NK-92 treated with Interleukin-12 subunit alpha and Interleukin-12 subunit beta, amount 100 ng/mL, for 24 hours (cell line): ENCODE results near the gene SNTG2.
"Not testable (repeated sequence)": the region's sequence is repeated elsewhere in the genome, so short reads cannot be mapped to it uniquely, and the experiment has no call there.

Experiments
- DNase-seq: peaks from one replicate; lab custom pipeline; 2025; lab: John Stamatoyannopoulos, UW

SNTG2 gene

DNA sequence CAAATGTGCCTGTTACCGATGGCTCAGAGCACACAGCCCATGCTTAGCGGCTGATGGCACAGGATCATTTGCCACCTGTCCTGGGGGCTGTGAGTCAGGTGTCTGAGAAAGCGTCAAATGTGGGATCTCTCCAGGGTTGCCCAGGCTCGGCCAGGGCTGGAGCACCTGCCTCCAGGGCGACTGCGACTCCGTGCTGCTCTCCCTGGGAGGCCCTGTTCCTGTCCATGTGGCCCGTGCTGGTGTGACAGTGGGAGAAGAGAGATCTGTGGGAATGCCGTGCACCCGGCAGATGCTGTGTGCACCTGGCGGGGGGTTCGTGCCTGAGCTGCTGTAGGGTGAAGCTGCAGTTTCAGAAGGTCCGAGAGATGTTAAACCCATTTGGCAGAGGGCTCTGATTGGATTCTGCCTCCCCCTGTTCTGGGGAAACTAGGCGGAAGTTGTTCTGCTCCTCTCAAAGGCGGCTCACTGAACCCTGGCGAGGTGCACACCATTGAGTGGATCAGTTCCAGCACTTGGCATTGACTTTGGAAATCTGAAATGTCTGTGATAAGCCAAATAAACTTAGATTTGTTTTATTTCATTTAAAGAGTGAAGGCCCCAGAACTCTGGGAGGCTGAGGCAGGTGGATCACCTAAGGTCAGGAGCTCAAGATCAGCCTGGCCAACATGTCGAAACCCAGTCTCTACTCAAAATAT, 428.0 kb downstream of the SNTG2 start:
- DNase-seq = no peak

GRCh38 chr2:1381644-1382043, 431.0 kb downstream of the SNTG2 start:
- no peak for DNase-seq

DNA sequence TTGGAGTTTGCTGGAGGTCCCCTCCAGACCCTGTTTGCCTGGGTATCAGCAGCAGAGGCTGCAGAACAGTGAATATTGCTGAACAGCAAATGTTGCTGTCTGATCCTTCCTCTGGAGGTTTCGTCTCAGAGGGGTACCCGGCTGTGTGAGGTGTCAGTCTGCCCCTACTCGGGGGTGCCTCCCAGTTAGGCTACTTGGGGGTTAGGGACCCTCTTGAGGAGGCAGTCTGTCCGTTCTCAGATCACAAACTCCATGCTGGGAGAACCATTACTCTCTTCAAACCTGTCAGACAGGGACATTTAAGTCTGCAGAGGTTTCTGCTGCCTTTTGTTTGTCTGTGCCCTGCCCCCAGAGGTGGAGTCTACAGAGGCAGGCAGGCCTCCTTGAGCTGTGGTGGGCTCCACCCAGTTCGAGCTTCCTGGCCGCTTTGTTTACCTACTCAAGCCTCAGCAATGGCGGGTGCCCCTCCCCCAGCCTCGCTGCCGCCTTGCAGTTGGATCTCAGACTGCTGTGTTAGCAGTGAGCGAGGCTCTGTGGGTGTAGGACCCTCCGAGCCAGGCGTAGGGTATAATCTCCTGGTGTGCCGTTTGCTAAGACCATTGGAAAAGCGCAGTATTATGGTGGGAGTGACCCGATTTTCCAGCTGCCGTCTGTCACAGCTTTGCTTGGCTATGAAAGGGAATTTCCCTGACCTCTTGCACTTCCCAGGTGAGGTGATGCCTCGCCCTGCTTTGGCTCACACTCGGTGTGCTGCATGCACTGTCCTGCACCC, 437.5 kb downstream of the SNTG2 start:
- DNase-seq = not testable (repeated sequence)

DNA sequence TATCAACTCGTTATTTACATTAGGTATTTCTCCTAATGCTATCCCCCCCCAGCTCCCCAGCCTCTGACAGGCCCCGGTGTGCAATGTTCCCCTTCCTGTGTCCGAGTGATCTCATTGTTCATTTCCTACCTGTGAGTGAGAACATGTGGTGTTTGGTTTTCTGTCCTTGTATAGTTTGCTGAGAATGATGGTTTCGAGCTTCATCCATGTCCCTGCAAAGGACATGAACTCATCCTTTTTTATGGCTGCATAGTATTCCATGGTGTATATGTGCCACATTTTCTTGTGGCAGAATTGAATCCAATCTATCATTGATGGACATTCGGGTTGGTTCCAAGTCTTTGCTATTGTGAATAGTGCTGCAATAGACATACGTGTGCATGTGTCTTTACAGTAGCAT, 439.5 kb downstream of the SNTG2 start:
- DNase-seq = not testable (repeated sequence)

- no peak for DNase-seq
Measured at GRCh38 chr2:1393321-1393720, 442.7 kb downstream of the SNTG2 start.

DNA sequence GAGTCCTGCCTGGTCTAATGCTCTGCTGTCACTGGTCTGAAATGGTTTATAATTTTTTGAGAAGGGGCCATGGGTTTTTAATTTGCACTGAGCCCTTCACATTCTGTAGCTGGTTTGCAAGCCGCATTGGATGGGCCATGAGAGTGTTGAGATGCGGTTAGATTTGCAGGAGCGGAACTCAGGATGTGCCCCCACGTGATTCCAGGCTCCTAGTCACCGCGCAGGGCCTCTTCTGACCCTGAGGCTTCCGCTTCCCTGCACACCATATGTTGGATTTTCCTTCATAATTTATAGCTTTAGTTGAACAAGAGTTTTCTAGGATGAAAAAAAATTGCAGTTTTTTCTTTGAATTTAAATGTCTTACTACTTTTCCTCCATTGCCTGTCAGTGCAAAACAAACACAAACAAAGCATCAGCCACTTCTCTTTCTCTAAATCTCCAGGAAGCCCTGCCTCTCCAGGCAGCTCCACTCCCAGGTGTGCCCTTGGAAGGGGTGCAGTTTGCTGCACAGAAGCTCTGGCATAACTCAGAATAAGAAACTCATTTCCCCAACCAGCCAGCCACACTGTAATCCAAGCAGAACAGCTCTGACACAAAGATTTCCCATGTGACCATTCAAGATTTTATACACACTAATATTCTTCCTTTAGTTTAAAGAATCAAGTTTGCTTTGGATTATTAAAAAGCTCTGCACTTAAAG, 444.2 kb downstream of the SNTG2 start:
- DNase-seq = no peak

DNA sequence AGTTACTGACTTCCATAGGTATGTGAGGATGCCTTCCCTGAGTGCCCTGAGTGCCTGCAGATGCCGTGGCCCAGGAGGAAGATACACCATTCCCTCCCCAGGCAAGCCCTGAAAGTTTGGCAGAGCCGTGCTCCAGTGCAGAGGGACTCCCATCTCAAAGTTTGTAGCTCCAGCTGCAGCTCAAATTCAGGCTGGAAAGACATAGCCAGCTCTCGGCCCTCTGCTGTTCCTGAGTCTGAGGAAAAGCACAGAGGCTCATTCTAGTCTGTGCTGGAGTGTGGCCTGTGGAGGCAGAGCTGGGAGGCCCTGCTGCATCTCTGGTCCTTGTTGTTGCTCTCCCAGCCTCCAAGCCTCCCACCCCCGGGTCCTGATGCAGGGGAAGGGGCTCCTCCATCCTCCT, 446.7 kb downstream of the SNTG2 start:
- DNase-seq = no peak

DNA sequence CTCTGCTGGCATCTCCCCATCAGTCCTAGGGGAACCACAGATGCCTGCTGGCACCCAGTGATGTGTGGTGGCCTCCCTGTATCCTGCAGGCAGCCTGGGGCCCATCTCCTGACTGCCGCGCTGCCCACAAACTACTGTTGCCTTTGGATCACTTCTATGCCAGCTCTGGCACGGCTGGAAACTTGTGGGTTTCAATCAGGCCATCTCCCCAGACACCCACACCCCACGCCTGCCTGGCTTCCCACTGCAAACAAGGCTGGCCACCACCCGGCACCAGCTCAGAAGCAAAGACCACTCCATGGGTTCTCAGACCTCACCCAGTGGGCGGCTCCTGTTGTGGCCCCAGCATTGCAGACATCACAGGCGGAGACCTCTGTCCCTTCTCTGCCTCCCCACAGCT, 447.5 kb downstream of the SNTG2 start:
- DNase-seq = no peak

- no peak for DNase-seq
Measured at GRCh38 chr2:1400943-1401735, 450.5 kb downstream of the SNTG2 start.

GRCh38 chr2:1402064-1402463, 451.4 kb downstream of the SNTG2 start:
- no peak for DNase-seq

- no peak for DNase-seq
Measured at GRCh38 chr2:1403565-1403964, 452.9 kb downstream of the SNTG2 start.

- DNase-seq = no peak
Measured at GRCh38 chr2:1405124-1405523, 454.5 kb downstream of the SNTG2 start.

GRCh38 chr2:1405967-1406366, 455.3 kb downstream of the SNTG2 start:
- no peak for DNase-seq

DNA sequence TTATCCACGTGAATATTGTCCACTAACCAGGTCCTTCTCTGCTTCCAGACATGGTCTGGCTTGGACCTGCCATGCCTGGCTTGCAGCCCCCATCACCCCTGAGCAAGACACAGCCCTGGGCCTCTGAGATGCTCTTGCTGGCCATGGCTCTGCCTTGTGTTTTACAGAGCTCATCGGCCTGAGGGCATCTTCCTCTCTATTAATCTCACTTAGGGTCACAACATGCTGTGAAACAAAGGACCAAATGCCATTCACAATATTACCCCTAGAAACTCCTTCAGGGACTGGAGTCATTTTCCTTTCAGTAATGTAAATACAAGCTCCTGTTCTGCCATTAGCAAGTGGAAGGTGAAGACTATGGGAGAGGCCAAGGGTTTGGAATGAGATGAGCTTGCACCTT, 455.8 kb downstream of the SNTG2 start:
- DNase-seq = no peak

- DNase-seq = no peak
Measured at GRCh38 chr2:1407950-1408675, 457.5 kb downstream of the SNTG2 start.

DNA sequence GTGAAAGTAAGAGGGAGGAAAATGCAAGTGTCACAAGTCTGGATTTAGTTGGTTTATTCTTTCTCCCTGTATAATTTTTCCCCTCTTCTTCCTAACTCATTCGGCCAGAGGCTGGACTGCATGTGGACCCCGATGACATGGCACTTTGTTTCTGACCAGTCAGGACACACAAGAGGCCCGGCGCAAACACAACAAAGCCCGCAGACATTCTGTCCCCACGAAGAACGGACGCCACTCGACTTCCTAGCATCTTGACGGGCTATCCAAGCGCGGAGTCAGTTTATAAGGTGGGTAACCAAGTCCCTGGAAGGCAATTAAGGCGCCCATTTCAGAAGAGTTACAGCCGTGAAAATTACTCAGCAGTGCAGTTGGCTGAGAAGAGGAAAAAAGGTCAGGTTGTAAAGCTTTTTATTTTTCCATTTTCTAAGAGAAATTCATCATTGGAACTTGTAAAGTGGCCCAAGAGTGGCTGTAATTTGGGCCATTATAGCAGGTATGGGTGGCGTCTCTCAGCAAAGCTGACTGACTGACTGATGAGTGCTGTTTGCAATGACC, 462.6 kb downstream of the SNTG2 start, which contains the start of gene TPO:
TSS of gene TPO (plus strand) at position 308 of the 555 bp plus-strand sequence. CDS start 946 bp downstream, outside the sequence.
- no peak for DNase-seq

DNA sequence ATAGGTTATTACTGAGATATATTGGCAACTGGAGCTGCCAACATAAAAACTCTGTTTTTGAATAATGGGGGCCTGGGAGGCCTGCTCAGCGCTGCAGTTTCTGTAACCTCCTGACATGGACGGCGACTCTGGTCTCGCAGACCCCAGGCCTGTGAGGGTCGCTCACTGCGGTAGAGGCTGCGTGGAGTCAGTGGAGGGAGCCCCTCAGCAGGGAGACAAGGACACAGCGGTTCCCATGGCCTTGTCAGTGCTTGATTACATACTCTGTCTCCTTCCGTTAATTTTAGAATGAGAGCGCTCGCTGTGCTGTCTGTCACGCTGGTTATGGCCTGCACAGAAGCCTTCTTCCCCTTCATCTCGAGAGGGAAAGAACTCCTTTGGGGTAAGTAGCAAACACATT, 463.5 kb downstream of the SNTG2 start:
- DNase-seq = no peak

- not testable (repeated sequence) for DNase-seq
Measured at GRCh38 chr2:1414901-1415300, 464.3 kb downstream of the SNTG2 start.

DNA sequence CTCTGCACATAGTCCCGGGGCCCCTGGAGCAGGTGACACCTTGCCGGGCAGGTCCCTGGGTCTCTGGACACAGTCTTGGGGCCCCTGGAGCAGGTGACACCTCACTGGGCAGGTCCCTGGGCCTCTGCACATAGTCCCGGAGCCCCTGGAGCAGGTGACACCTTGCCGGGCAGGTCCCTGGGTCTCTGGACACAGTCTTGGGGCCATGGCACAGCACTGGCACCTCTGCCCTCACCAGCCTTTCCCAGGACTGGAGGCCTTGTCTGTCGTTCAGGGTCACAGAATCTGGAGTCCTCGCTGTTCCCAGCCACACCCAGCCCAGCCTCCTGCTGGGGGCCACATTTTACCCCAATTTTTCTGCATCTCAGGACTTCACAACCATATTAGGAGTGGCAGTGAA, 464.9 kb downstream of the SNTG2 start:
- no peak for DNase-seq
